Measurements from ENCODE around the gene OR1S1.
A peak's percentile ranks its signal among the peaks of the same experiment; 100 is the strongest.

The OR1S1 gene

DNA sequence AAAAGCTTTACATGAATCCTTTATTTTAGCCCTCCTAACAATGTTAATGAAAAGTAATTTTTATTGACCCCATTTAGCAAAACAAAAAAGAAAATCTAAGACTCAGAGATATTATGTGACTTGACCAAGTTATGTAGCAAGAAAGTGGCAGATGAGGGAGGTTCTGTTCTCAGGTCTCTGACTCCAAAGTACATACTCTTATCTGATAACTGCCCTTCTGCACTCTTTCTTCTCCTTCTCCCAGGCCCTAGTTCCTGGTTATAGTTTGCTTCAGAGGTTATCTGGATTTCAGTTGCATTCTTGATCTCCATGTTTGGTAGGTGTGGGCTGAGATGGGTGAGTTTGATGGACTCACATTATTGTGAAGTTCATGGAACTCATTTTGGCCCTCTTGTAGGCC is 19.1 kb upstream of the OR1S1 start:
- Histone ChIP-seq H3K27me3 (ENCODE audit: control insufficient read depth in 2 of 2, insufficient read depth in 2 of 2, low read length in 2 of 2) (no peaks in the 10 kb centered on the region), H3K4me1 (ENCODE audit: control insufficient read depth in 2 of 2, insufficient read depth in 2 of 2, low read length in 2 of 2) (peaks cover 12 to 18% of the 10 kb centered on the region in 2 donors), H3K27ac (ENCODE audit: low read depth in 2 of 2, low read length in 2 of 2) (peak overlapping the region; percentile 81 to 89), H3K36me3 (ENCODE audit: control insufficient read depth in 2 of 2, insufficient read depth in 2 of 2, low read length in 2 of 2) (no peaks in the 10 kb centered on the region), H3K9ac (ENCODE audit: low read depth in 1 of 2, low read length in 2 of 2) (peak overlapping the region in 1 of 2 donors; percentile 5), H3K9me3 (ENCODE audit: control insufficient read depth in 2 of 2, low read length in 2 of 2) (peaks cover 0 to 3% of the 10 kb centered on the region in 2 donors), H3K4me3 (ENCODE audit: low read length in 2 of 2) (peak overlapping the region in 1 of 2 donors; percentile 31)

DNA sequence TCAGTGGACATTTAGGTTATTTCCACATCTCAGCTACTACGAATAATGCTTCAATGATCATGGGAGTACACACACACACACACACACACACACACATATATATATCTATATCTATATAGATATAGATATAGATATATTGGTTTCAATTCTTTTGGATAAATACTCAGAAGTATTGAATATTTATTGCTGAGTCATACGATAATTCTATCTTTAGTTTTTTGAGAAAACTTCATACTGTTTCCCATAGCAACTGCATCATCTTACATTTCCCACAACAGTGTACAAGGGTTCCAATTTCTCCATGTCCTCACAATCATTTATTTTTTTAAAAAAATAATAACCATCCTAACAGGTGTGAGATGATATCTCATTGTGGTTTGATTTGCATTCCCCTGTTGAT is 16.6 kb upstream of the OR1S1 start:
- no peak overlapping the region for H3K9ac ChIP-seq (ENCODE audit: low read depth in 1 of 2, low read length in 2 of 2)
- H3K4me1 ChIP-seq (ENCODE audit: control insufficient read depth in 2 of 2, insufficient read depth in 2 of 2, low read length in 2 of 2) = peaks cover 10 to 18% of the 10 kb centered on the region in 2 donors
- no peak overlapping the region for H3K27ac ChIP-seq (ENCODE audit: low read depth in 2 of 2, low read length in 2 of 2)
- no peaks in the 10 kb centered on the region for H3K27me3 ChIP-seq (ENCODE audit: control insufficient read depth in 2 of 2, insufficient read depth in 2 of 2, low read length in 2 of 2)
- no peak overlapping the region for H3K4me3 ChIP-seq (ENCODE audit: low read length in 2 of 2)
- H3K9me3 ChIP-seq (ENCODE audit: control insufficient read depth in 2 of 2, low read length in 2 of 2) = peaks cover 0 to 3% of the 10 kb centered on the region in 2 donors
- no peaks in the 10 kb centered on the region for H3K36me3 ChIP-seq (ENCODE audit: control insufficient read depth in 2 of 2, insufficient read depth in 2 of 2, low read length in 2 of 2)

DNA sequence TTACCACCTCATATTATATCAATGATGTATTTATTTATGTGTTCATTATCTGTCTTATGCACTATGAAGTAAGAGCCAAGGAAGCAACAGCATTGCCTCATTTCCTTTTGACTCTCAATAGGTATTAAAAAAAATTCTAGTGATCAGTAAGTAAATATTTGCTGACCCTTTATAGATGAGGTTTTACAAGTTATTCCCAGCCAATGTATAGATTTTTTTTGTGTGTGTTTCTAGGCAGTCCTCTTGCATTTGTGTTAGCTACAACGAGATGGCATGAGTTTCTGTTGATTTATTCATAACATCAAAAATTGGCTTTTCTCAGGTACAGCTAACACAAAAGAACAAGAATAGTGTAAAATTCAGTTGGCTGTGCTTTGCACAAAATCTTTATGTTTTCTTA is 13.2 kb upstream of the OR1S1 start:
- Histone ChIP-seq H3K27me3 (ENCODE audit: control insufficient read depth in 2 of 2, insufficient read depth in 2 of 2, low read length in 2 of 2) (no peaks in the 10 kb centered on the region), H3K36me3 (ENCODE audit: control insufficient read depth in 2 of 2, insufficient read depth in 2 of 2, low read length in 2 of 2) (no peaks in the 10 kb centered on the region), H3K27ac (ENCODE audit: low read depth in 2 of 2, low read length in 2 of 2) (no peak overlapping the region), H3K4me3 (ENCODE audit: low read length in 2 of 2) (no peak overlapping the region), H3K9ac (ENCODE audit: low read depth in 1 of 2, low read length in 2 of 2) (no peak overlapping the region), H3K9me3 (ENCODE audit: control insufficient read depth in 2 of 2, low read length in 2 of 2) (peaks cover 0 to 3% of the 10 kb centered on the region in 2 donors), H3K4me1 (ENCODE audit: control insufficient read depth in 2 of 2, insufficient read depth in 2 of 2, low read length in 2 of 2) (no peaks in the 10 kb centered on the region)

DNA sequence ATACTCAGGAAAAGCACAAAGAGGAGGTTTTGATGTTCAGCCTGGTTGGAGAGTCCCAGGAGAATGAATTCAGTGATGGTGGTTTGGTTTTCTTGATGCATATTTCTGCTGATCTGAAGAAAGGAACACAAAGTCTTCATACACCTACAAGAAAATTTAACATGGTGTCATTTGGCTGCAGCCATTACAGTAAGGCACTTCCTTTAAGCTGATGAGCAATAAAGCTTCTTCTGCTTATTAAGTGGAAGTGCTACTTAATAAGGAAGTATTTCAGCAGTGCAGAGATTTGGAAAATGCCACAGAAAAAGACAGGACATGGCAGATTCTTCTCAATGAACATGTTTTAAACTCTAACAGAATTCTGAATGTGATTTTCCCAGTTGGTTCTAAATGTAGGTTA is 8.5 kb upstream of the OR1S1 start, which contains the start of gene OR1S2:
Gene OR1S2 (minus strand): TSS at position 101 of the 400 bp plus-strand sequence. CDS start 0 bp downstream, at position 101.
- Histone ChIP-seq H3K9ac (ENCODE audit: low read depth in 1 of 2, low read length in 2 of 2) (no peak within 1 kb of the TSS), H3K4me1 (ENCODE audit: control insufficient read depth in 2 of 2, insufficient read depth in 2 of 2, low read length in 2 of 2) (no peaks in the 10 kb centered on the region), H3K9me3 (ENCODE audit: control insufficient read depth in 2 of 2, low read length in 2 of 2) (no peaks in the 10 kb centered on the region), H3K27ac (ENCODE audit: low read depth in 2 of 2, low read length in 2 of 2) (no peak within 1 kb of the TSS), H3K4me3 (ENCODE audit: low read length in 2 of 2) (no peak within 1 kb of the TSS), H3K36me3 (ENCODE audit: control insufficient read depth in 2 of 2, insufficient read depth in 2 of 2, low read length in 2 of 2) (no peaks in the 10 kb centered on the region), H3K27me3 (ENCODE audit: control insufficient read depth in 2 of 2, insufficient read depth in 2 of 2, low read length in 2 of 2) (no peaks in the 10 kb centered on the region)

DNA sequence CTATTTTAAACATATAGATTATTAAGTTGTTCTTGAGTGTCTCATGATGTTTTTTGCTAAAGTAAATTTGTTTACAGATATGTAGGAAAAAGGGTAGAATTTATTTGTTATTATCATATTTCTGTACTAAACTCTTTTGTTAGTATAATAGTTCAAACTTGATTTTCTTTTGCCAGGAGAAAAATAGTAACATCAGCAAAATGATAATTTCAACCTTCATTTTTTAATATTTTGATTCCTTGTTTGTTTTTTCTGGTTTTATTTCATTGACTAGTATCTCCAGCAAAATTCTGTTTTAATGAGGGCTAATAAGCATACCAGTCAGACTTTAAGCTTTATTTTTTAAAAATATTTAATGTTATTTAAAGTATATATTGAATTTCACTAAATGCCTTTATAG is 4.0 kb downstream of the OR1S1 start:
- Histone ChIP-seq H3K9ac (ENCODE audit: low read depth in 1 of 2, low read length in 2 of 2) (no peak overlapping the region), H3K27ac (ENCODE audit: low read depth in 2 of 2, low read length in 2 of 2) (no peak overlapping the region), H3K4me3 (ENCODE audit: low read length in 2 of 2) (no peak overlapping the region), H3K4me1 (ENCODE audit: control insufficient read depth in 2 of 2, insufficient read depth in 2 of 2, low read length in 2 of 2) (no peaks in the 10 kb centered on the region), H3K36me3 (ENCODE audit: control insufficient read depth in 2 of 2, insufficient read depth in 2 of 2, low read length in 2 of 2) (no peaks in the 10 kb centered on the region), H3K27me3 (ENCODE audit: control insufficient read depth in 2 of 2, insufficient read depth in 2 of 2, low read length in 2 of 2) (no peaks in the 10 kb centered on the region), H3K9me3 (ENCODE audit: control insufficient read depth in 2 of 2, low read length in 2 of 2) (no peaks in the 10 kb centered on the region)

DNA sequence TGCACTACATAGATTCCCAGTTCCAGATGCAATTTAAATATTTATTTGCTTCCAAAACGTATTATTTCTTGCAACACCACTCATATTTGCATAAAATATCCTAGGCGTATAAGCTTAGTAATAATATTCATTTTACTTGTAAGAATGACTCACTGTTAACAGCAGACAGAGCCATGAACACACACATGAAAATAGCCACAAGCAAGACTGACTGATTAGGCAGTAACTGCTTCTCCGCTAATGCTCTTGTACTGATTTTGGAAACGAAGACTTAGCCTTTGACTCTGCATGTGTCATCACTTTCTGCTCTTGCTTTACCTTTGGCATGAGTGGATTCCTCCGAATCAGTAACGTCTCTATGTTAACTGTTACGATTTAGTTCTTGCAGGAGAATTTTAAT is 10.2 kb downstream of the OR1S1 start:
- H3K9ac ChIP-seq (ENCODE audit: low read depth in 1 of 2, low read length in 2 of 2) = no peak overlapping the region
- no peak overlapping the region for H3K4me3 ChIP-seq (ENCODE audit: low read length in 2 of 2)
- no peaks in the 10 kb centered on the region for H3K36me3 ChIP-seq (ENCODE audit: control insufficient read depth in 2 of 2, insufficient read depth in 2 of 2, low read length in 2 of 2)
- no peaks in the 10 kb centered on the region for H3K4me1 ChIP-seq (ENCODE audit: control insufficient read depth in 2 of 2, insufficient read depth in 2 of 2, low read length in 2 of 2)
- no peaks in the 10 kb centered on the region for H3K9me3 ChIP-seq (ENCODE audit: control insufficient read depth in 2 of 2, low read length in 2 of 2)
- no peaks in the 10 kb centered on the region for H3K27me3 ChIP-seq (ENCODE audit: control insufficient read depth in 2 of 2, insufficient read depth in 2 of 2, low read length in 2 of 2)
- no peak overlapping the region for H3K27ac ChIP-seq (ENCODE audit: low read depth in 2 of 2, low read length in 2 of 2)

DNA sequence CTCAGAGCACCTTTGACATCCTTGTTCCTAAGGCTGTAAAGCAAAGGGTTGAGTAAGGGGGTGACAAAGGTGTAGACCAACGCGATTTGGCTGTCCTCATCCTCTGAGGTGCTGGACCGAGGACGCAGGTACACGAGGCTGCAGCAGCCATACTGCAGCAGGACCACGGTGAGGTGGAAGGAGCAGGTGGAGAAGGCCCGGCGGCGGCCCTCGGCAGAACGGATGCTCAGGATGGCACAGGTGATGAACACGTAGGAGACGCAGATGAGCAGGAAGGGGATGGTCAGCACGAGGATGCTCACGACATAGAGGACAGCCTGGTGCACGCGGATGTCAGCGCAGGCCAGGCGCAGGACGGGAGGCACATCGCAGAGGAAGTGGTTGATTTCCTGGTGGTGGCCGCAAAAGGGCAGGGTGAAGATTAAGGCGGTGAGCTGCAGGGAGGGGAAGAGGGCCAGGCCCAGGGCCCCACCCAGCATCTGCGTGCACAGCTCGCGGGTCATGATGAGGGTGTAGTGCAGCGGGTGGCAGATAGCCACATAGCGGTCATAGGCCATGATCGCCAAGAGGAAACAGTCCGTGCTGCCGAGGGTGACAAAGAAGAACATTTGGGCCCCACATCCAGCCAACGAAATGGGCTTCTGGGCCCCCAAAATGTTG is 15.6 kb downstream of the OR1S1 start:
- Histone ChIP-seq H3K27ac (ENCODE audit: low read depth in 2 of 2, low read length in 2 of 2) (no peak overlapping the region), H3K9ac (ENCODE audit: low read depth in 1 of 2, low read length in 2 of 2) (no peak overlapping the region), H3K4me1 (ENCODE audit: control insufficient read depth in 2 of 2, insufficient read depth in 2 of 2, low read length in 2 of 2) (no peaks in the 10 kb centered on the region), H3K36me3 (ENCODE audit: control insufficient read depth in 2 of 2, insufficient read depth in 2 of 2, low read length in 2 of 2) (no peaks in the 10 kb centered on the region), H3K27me3 (ENCODE audit: control insufficient read depth in 2 of 2, insufficient read depth in 2 of 2, low read length in 2 of 2) (no peaks in the 10 kb centered on the region), H3K4me3 (ENCODE audit: low read length in 2 of 2) (no peak overlapping the region), H3K9me3 (ENCODE audit: control insufficient read depth in 2 of 2, low read length in 2 of 2) (no peaks in the 10 kb centered on the region)

DNA sequence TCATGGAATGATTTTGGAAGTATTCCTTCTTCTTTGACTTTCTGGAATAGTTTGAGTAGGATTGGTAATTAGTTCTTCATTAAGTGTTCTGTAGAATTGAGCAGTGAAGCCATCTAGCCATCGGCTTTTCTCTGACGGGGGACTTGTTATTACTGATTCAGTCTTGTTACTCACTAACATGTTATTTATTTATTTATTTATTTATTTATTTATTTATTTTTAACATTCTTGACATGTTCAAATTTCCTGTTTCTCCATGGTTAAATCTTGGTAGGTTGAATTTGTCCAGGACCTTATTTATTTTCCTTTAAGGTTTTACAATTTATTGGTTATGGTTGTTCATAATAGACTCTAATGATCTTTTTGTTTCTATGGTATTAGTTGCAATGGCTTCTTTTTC is 31.4 kb downstream of the OR1S1 start:
- Histone ChIP-seq H3K27me3 (ENCODE audit: control insufficient read depth in 2 of 2, insufficient read depth in 2 of 2, low read length in 2 of 2) (no peaks in the 10 kb centered on the region), H3K4me3 (ENCODE audit: low read length in 2 of 2) (no peak overlapping the region), H3K9me3 (ENCODE audit: control insufficient read depth in 2 of 2, low read length in 2 of 2) (no peaks in the 10 kb centered on the region), H3K36me3 (ENCODE audit: control insufficient read depth in 2 of 2, insufficient read depth in 2 of 2, low read length in 2 of 2) (no peaks in the 10 kb centered on the region), H3K4me1 (ENCODE audit: control insufficient read depth in 2 of 2, insufficient read depth in 2 of 2, low read length in 2 of 2) (no peaks in the 10 kb centered on the region), H3K27ac (ENCODE audit: low read depth in 2 of 2, low read length in 2 of 2) (no peak overlapping the region), H3K9ac (ENCODE audit: low read depth in 1 of 2, low read length in 2 of 2) (no peak overlapping the region)

DNA sequence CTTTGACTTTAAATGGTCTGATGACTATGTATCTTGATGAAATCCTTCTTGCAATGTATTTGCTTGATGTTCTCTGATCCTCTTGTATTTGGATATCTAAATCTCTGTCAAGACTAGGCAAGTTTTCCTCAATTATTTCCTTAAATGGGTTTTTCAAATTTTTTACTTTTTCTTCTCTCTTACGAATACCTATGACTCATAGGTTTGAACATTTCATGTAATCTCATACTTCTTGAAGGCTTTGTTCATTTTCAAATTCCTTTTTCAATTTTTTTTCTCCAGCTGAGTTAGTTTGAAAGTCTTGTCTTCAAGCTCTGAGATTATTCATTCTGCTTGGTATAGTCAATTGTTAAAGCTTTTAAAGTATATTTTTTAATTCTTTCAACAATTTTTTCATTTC is 42.4 kb downstream of the OR1S1 start:
- no peaks in the 10 kb centered on the region for H3K36me3 ChIP-seq (ENCODE audit: control insufficient read depth in 2 of 2, insufficient read depth in 2 of 2, low read length in 2 of 2)
- no peaks in the 10 kb centered on the region for H3K9me3 ChIP-seq (ENCODE audit: control insufficient read depth in 2 of 2, low read length in 2 of 2)
- H3K27ac ChIP-seq (ENCODE audit: low read depth in 2 of 2, low read length in 2 of 2) = no peak overlapping the region
- no peak overlapping the region for H3K9ac ChIP-seq (ENCODE audit: low read depth in 1 of 2, low read length in 2 of 2)
- H3K4me1 ChIP-seq (ENCODE audit: control insufficient read depth in 2 of 2, insufficient read depth in 2 of 2, low read length in 2 of 2) = no peaks in the 10 kb centered on the region
- no peak overlapping the region for H3K4me3 ChIP-seq (ENCODE audit: low read length in 2 of 2)
- no peaks in the 10 kb centered on the region for H3K27me3 ChIP-seq (ENCODE audit: control insufficient read depth in 2 of 2, insufficient read depth in 2 of 2, low read length in 2 of 2)

DNA sequence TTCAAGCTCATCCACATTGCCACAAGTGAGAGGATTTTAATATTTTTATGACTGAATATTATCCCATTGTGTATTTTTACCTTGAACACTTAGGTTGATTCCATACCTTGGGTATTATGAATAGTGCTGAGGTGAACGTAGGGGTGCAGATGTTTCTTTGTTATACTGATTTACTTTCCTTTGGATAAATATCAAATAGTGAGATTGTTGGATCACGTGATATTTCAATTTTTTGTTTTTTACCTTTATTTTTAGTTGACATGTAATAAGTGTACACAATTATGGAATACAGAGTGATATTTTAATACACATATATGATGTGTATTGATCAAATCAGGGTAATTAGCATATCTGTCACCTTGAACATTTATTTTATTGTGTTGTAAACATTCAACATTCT is 47.5 kb downstream of the OR1S1 start:
- no peaks in the 10 kb centered on the region for H3K4me1 ChIP-seq (ENCODE audit: control insufficient read depth in 2 of 2, insufficient read depth in 2 of 2, low read length in 2 of 2)
- H3K27ac ChIP-seq (ENCODE audit: low read depth in 2 of 2, low read length in 2 of 2) = no peak overlapping the region
- no peaks in the 10 kb centered on the region for H3K36me3 ChIP-seq (ENCODE audit: control insufficient read depth in 2 of 2, insufficient read depth in 2 of 2, low read length in 2 of 2)
- H3K9me3 ChIP-seq (ENCODE audit: control insufficient read depth in 2 of 2, low read length in 2 of 2) = no peaks in the 10 kb centered on the region
- no peak overlapping the region for H3K4me3 ChIP-seq (ENCODE audit: low read length in 2 of 2)
- no peaks in the 10 kb centered on the region for H3K27me3 ChIP-seq (ENCODE audit: control insufficient read depth in 2 of 2, insufficient read depth in 2 of 2, low read length in 2 of 2)
- no peak overlapping the region for H3K9ac ChIP-seq (ENCODE audit: low read depth in 1 of 2, low read length in 2 of 2)
